ENCODE measurements around the gene KCNK7. TPM values are rescaled to one million over a fixed set of nuclear protein-coding genes. Genes with fewer than 3 reads are reported as not detected.

Gene KCNK7
- total and polyA plus RNA-seq, 4 donors, result 0.46 to 2.8 (median 1.3) TPM

GRCh38 chr11:65629579-65629978 is 34.0 kb upstream of the KCNK7 start:
- Histone ChIP-seq H3K9me3 (ENCODE audit: control insufficient read depth in 4 of 4, insufficient read depth in 3 of 4, low read length in 3 of 4) (no peaks in the 10 kb centered on the region), H3K4me1 (ENCODE audit: control insufficient read depth in 5 of 5, insufficient read depth in 5 of 5, low read length in 5 of 5) (peaks cover 0 to 2% (median 0%) of the 10 kb centered on the region in 5 donors), H3K27me3 (ENCODE audit: control insufficient read depth in 3 of 3, insufficient read depth in 3 of 3, low read length in 2 of 3) (no peaks in the 10 kb centered on the region), H3K36me3 (ENCODE audit: control insufficient read depth in 4 of 4, insufficient read depth in 4 of 4, low read length in 4 of 4) (peaks cover 10 to 79% (median 28%) of the 10 kb centered on the region in 4 donors), H3K9ac (ENCODE audit: insufficient read depth in 1 of 2, low read length in 2 of 2) (no peak overlapping the region), H3K27ac (ENCODE audit: low read depth in 1 of 2, low read length in 1 of 2) (no peak overlapping the region), H3K4me3 (no peak overlapping the region)
- WGBS, 2 donors, result 97% methylated on average over 13 to 14 of the region's 14 CpGs
- ATAC-seq (ENCODE audit: insufficient read depth, low FRiP score) (no peak), DNase-seq (no peak)
- TF ChIP-seq CTCF (IDR thresholded peaks at IDR 0.05; ENCODE audit: control extremely low read depth, extremely low read depth), result no peak

- no peak for DNase-seq
- 94 to 96% methylated on average over 11 to 13 of the region's 13 CpGs for WGBS, 2 donors
Observed at GRCh38 chr11:65627202-65627601, 31.6 kb upstream of the KCNK7 start.

GRCh38 chr11:65625628-65626342 is 30.2 kb upstream of the KCNK7 start:
- DNase-seq (peak; percentile 31 to 55 (median 49)), ATAC-seq (ENCODE audit: insufficient read depth, low FRiP score) (peak; percentile 76)
- TF ChIP-seq CTCF (IDR thresholded peaks at IDR 0.05; ENCODE audit: control extremely low read depth, extremely low read depth), result peak; percentile 73
- H3K36me3 ChIP-seq (ENCODE audit: control insufficient read depth in 4 of 4, insufficient read depth in 4 of 4, low read length in 4 of 4), result peaks cover 10 to 82% (median 28%) of the 10 kb centered on the region in 4 donors
- H3K4me1 ChIP-seq (ENCODE audit: control insufficient read depth in 5 of 5, insufficient read depth in 5 of 5, low read length in 5 of 5), result no peaks in the 10 kb centered on the region
- H3K27ac ChIP-seq (ENCODE audit: low read depth in 1 of 2, low read length in 1 of 2), result no peak overlapping the region
- 65 to 67% methylated on average over 30 of the region's 30 CpGs for whole genome bisulfite sequencing, 2 donors
- H3K9ac ChIP-seq (ENCODE audit: insufficient read depth in 1 of 2, low read length in 2 of 2), result no peak overlapping the region
- no peaks in the 10 kb centered on the region for H3K27me3 ChIP-seq (ENCODE audit: control insufficient read depth in 3 of 3, insufficient read depth in 3 of 3, low read length in 2 of 3)
- no peaks in the 10 kb centered on the region for H3K9me3 ChIP-seq (ENCODE audit: control insufficient read depth in 4 of 4, insufficient read depth in 3 of 4, low read length in 3 of 4)
- no peak overlapping the region for H3K4me3 ChIP-seq

More at GRCh38 chr11:65627202-65627601, 31.6 kb upstream of the KCNK7 start:
- Histone ChIP-seq H3K27ac (ENCODE audit: low read depth in 1 of 2, low read length in 1 of 2) (no peak overlapping the region), H3K36me3 (ENCODE audit: control insufficient read depth in 4 of 4, insufficient read depth in 4 of 4, low read length in 4 of 4) (peaks cover 10 to 85% (median 27%) of the 10 kb centered on the region in 4 donors), H3K4me1 (ENCODE audit: control insufficient read depth in 5 of 5, insufficient read depth in 5 of 5, low read length in 5 of 5) (no peaks in the 10 kb centered on the region), H3K9me3 (ENCODE audit: control insufficient read depth in 4 of 4, insufficient read depth in 3 of 4, low read length in 3 of 4) (no peaks in the 10 kb centered on the region), H3K27me3 (ENCODE audit: control insufficient read depth in 3 of 3, insufficient read depth in 3 of 3, low read length in 2 of 3) (no peaks in the 10 kb centered on the region), H3K4me3 (no peak overlapping the region), H3K9ac (ENCODE audit: insufficient read depth in 1 of 2, low read length in 2 of 2) (no peak overlapping the region)
- TF ChIP-seq CTCF (IDR thresholded peaks at IDR 0.05; ENCODE audit: control extremely low read depth, extremely low read depth), result no peak
- ATAC-seq (ENCODE audit: insufficient read depth, low FRiP score), result no peak
